OCI-LY3 (cell line): ENCODE measurements around the gene CALHM3.

ENCODE experiments used
- CTCF ChIP-seq: fragments of 200-600, 300-600 bp; sonication (generic); IDR thresholded peaks from 2 replicates; pipeline ENCODE4 v1.5.1; 2014; ENCODE audit warnings: antibody characterized with exemption, low read length, low read depth
- EZH2phosphoT487 ChIP-seq: fragments of 200-600 bp; shearing (Covaris generic); IDR thresholded peaks from 2 replicates; pipeline ENCODE4 v1.6.1; 2018; ENCODE audit warnings: antibody characterized with exemption, mixed run types, low read depth

- TF ChIP-seq CTCF (no peak), EZH2phosphoT487 (no peak)
Measured at GRCh38 chr10:103514244-103514643, 35.2 kb upstream of the CALHM3 start.
